WTC11 (cell line): Measurements from ENCODE around the gene KIR3DL1. TPM values are rescaled to one million over a fixed set of nuclear protein-coding genes. Genes with fewer than 3 reads are reported as not detected.

Experiments
- ATAC-seq: fragments of 200-7000 bp; cut with Tn5 transposase; 2 replicates; pipeline ENCODE4 v1.10.0; 2021; ENCODE audit warnings: mild to moderate bottlenecking, moderate library complexity
- CTCF ChIA-PET: fragments of 300-600 bp; sonication (Branson Sonifier 250); formaldehyde crosslinking; loops from one replicate; lab custom pipeline; 2021; ENCODE audit warnings: antibody characterized with exemption; lab: Charles Lee
- POLR2A ChIA-PET: fragments of 350-600 bp; sonication (Branson Sonifier 250); formaldehyde crosslinking; loops from one replicate; lab custom pipeline; 2021; ENCODE audit warnings: antibody characterized with exemption; lab: Charles Lee
- DNase-seq: peaks from one replicate; pipeline ENCODE4 v3.0.0; 2021; ENCODE audit warnings: low spot score
- H3K27ac Mint-ChIP-seq: 2 replicates; pipeline ENCODE4 v1.8.0; 2021; ENCODE audit warnings: mixed read lengths
- H3K27me3 Mint-ChIP-seq: 2 replicates; pipeline ENCODE4 v1.8.0; 2021; ENCODE audit warnings: low read depth, mild to moderate bottlenecking, moderate library complexity, mixed read lengths
- H3K36me3 Mint-ChIP-seq: 2 replicates; pipeline ENCODE4 v1.8.0; 2021; ENCODE audit warnings: mixed read lengths
- H3K4me1 Mint-ChIP-seq: 2 replicates; pipeline ENCODE4 v1.8.0; 2022; ENCODE audit warnings: mixed read lengths
- H3K4me3 Mint-ChIP-seq: 2 replicates; pipeline ENCODE4 v1.8.0; 2021; ENCODE audit warnings: mild to moderate bottlenecking, moderate library complexity, mixed read lengths
- H3K9me3 Mint-ChIP-seq: 2 replicates; pipeline ENCODE4 v1.8.0; 2021; ENCODE audit warnings: mixed read lengths
- ETV6 ChIP-seq: sonication (generic); formaldehyde crosslinking; IDR thresholded peaks from 2 replicates; pipeline ENCODE4 v1.8.1; 2022; ENCODE audit warnings: mild to moderate bottlenecking, missing genetic modification reagents
- GABPB1 ChIP-seq: sonication (generic); formaldehyde crosslinking; IDR thresholded peaks from 2 replicates; pipeline ENCODE4 v1.8.1; 2023; ENCODE audit warnings: mild to moderate bottlenecking, missing genetic modification reagents
- GRHL2 ChIP-seq: fragments of 250-450 bp; sonication (Bioruptor Pico); IDR thresholded peaks from 2 replicates; pipeline ENCODE4 v1.8.0; 2022; ENCODE audit warnings: mild to moderate bottlenecking, moderate library complexity; ENCODE audit not compliant: insufficient replicate concordance, severe bottlenecking
- MXD4 ChIP-seq: fragments of 250-450 bp; sonication (Bioruptor Pico); IDR thresholded peaks from 2 replicates; pipeline ENCODE4 v1.8.0; 2021; ENCODE audit warnings: mild to moderate bottlenecking, moderate library complexity, borderline replicate concordance
- SMAD3 ChIP-seq: sonication (generic); formaldehyde crosslinking; IDR thresholded peaks from 2 replicates; pipeline ENCODE4 v1.8.0; 2022; ENCODE audit warnings: missing genetic modification reagents, mild to moderate bottlenecking, borderline replicate concordance
- ZNF232 ChIP-seq: sonication (generic); formaldehyde crosslinking; IDR thresholded peaks from 2 replicates; pipeline ENCODE4 v1.8.0; 2022; ENCODE audit warnings: mild to moderate bottlenecking, missing genetic modification reagents
- ZNF263 ChIP-seq: sonication (generic); formaldehyde crosslinking; IDR thresholded peaks from 2 replicates; pipeline ENCODE4 v1.8.1; 2022; ENCODE audit warnings: low read depth, mild to moderate bottlenecking, moderate library complexity, missing genetic modification reagents
- total RNA-seq: library from RNA; stranded (reverse); gene quantifications from 3 replicates; pipeline ENCODE4 v1.2.3, GENCODE V29; 2021
- TF ChIP-seq, protein P1 (sequence below): sonication (generic); formaldehyde crosslinking; IDR thresholded peaks from 2 replicates; pipeline ENCODE4 v1.8.1; 2022; ENCODE audit warnings: low read depth, mild to moderate bottlenecking, moderate library complexity, missing genetic modification reagents, borderline replicate concordance
- TF ChIP-seq, protein P2 (sequence below): sonication (generic); formaldehyde crosslinking; IDR thresholded peaks from 2 replicates; pipeline ENCODE4 v1.8.0; 2022; ENCODE audit warnings: mild to moderate bottlenecking, missing genetic modification reagents
- TF ChIP-seq, protein P3 (sequence below): fragments of 250-450 bp; sonication (Bioruptor Pico); IDR thresholded peaks from 2 replicates; pipeline ENCODE4 v1.9.0; 2021; ENCODE audit warnings: mild to moderate bottlenecking
- TF ChIP-seq, protein P4 (sequence below): sonication (generic); formaldehyde crosslinking; IDR thresholded peaks from 2 replicates; pipeline ENCODE4 v1.8.1; 2023; ENCODE audit warnings: mild to moderate bottlenecking, missing genetic modification reagents, moderate library complexity
- TF ChIP-seq, protein P5 (sequence below): fragments of 250-450 bp; sonication (Bioruptor Pico); IDR thresholded peaks from 2 replicates; pipeline ENCODE4 v1.9.0; 2021; ENCODE audit warnings: mild to moderate bottlenecking
- TF ChIP-seq, protein P6 (sequence below): fragments of 250-450 bp; sonication (Bioruptor Pico); IDR thresholded peaks from 2 replicates; pipeline ENCODE4 v1.9.0; 2021; ENCODE audit warnings: mild to moderate bottlenecking, borderline replicate concordance
- TF ChIP-seq, protein P7 (sequence below): sonication (generic); formaldehyde crosslinking; IDR thresholded peaks from 2 replicates; pipeline ENCODE4 v1.8.0; 2022; ENCODE audit warnings: mild to moderate bottlenecking, missing genetic modification reagents
- TF ChIP-seq, protein P8 (sequence below): sonication (generic); formaldehyde crosslinking; IDR thresholded peaks from 2 replicates; pipeline ENCODE4 v1.8.0; 2023; ENCODE audit warnings: mild to moderate bottlenecking, missing genetic modification reagents
- TF ChIP-seq, protein P9 (sequence below): sonication (generic); formaldehyde crosslinking; IDR thresholded peaks from 2 replicates; pipeline ENCODE4 v1.8.0; 2022; ENCODE audit warnings: mild to moderate bottlenecking, missing genetic modification reagents

KIR3DL1 gene
- total RNA-seq, 1 experiment from 2014 or later: not detected

DNA sequence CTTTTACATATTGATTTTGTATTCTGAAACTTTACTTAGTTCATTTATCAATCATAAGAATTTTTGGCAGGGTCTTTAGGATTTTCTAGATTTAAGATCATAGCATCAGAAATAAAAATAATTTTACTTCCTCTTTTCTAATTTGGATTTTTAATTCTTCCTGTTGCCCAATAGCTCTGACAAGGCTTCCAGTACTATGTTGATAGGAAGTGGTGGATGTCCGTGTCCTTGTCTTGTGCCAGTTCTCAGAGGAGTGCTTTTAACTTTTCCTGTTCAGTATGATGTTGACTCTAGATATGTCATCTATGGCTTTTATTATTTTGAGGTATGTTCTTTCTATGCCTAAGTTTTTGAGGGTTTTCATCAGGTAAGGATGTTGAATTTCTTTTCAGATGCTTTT, 20.5 kb upstream of the KIR3DL1 start (continued):
- TF ChIP-seq, protein P1, sequence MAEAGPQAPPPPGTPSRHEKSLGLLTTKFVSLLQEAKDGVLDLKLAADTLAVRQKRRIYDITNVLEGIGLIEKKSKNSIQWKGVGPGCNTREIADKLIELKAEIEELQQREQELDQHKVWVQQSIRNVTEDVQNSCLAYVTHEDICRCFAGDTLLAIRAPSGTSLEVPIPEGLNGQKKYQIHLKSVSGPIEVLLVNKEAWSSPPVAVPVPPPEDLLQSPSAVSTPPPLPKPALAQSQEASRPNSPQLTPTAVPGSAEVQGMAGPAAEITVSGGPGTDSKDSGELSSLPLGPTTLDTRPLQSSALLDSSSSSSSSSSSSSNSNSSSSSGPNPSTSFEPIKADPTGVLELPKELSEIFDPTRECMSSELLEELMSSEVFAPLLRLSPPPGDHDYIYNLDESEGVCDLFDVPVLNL (CRISPR knock-in tag): no peak
- no peak for TF ChIP-seq ETV6 (CRISPR knock-in tag)

DNA sequence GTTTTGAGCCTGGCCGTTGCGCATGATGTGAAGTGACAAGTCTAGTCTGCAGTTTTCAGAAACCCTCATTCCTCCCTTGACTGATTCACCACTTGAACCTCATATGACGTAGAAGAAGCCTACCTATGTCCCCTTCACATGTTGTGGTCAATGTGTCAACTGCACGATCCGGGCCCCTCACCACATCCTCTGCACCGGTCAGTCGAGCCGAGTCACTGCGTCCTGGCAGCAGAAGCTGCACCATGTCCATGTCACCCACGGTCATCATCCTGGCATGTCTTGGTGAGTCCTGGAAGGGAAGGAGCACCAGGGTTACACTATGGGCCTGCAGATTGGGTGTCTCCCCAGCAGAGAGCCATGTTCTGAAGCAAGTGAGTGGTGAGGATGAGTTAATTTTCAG, 12.9 kb upstream of the KIR3DL1 start, which contains the start of gene KIR2DL4:
KIR2DL4 (plus strand) TSS at position 201 of the 400 bp plus-strand sequence; CDS start at position 243, 42 bp downstream.
- H3K4me1 Mint-ChIP-seq: no peaks in the 10 kb centered on the region
- H3K4me3 Mint-ChIP-seq: no peak within 1 kb of the TSS
- no peak for DNase-seq
- POLR2A ChIA-PET: no interaction called here
- peaks cover 63% of the 10 kb centered on the region for H3K9me3 Mint-ChIP-seq
- peaks cover 73% of the 10 kb centered on the region for H3K36me3 Mint-ChIP-seq
- H3K27ac Mint-ChIP-seq: no peak within 1 kb of the TSS
- peaks cover 8% of the 10 kb centered on the region for H3K27me3 Mint-ChIP-seq
- no peak for ATAC-seq
- CTCF ChIA-PET: no interaction called here
- TF ChIP-seq, protein P2, sequence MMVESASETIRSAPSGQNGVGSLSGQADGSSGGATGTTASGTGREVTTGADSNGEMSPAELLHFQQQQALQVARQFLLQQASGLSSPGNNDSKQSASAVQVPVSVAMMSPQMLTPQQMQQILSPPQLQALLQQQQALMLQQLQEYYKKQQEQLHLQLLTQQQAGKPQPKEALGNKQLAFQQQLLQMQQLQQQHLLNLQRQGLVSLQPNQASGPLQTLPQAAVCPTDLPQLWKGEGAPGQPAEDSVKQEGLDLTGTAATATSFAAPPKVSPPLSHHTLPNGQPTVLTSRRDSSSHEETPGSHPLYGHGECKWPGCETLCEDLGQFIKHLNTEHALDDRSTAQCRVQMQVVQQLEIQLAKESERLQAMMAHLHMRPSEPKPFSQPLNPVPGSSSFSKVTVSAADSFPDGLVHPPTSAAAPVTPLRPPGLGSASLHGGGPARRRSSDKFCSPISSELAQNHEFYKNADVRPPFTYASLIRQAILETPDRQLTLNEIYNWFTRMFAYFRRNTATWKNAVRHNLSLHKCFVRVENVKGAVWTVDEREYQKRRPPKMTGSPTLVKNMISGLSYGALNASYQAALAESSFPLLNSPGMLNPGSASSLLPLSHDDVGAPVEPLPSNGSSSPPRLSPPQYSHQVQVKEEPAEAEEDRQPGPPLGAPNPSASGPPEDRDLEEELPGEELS: no peak
- TF ChIP-seq, protein P3, sequence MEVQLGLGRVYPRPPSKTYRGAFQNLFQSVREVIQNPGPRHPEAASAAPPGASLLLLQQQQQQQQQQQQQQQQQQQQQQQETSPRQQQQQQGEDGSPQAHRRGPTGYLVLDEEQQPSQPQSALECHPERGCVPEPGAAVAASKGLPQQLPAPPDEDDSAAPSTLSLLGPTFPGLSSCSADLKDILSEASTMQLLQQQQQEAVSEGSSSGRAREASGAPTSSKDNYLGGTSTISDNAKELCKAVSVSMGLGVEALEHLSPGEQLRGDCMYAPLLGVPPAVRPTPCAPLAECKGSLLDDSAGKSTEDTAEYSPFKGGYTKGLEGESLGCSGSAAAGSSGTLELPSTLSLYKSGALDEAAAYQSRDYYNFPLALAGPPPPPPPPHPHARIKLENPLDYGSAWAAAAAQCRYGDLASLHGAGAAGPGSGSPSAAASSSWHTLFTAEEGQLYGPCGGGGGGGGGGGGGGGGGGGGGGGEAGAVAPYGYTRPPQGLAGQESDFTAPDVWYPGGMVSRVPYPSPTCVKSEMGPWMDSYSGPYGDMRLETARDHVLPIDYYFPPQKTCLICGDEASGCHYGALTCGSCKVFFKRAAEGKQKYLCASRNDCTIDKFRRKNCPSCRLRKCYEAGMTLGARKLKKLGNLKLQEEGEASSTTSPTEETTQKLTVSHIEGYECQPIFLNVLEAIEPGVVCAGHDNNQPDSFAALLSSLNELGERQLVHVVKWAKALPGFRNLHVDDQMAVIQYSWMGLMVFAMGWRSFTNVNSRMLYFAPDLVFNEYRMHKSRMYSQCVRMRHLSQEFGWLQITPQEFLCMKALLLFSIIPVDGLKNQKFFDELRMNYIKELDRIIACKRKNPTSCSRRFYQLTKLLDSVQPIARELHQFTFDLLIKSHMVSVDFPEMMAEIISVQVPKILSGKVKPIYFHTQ (CRISPR knock-in tag): no peak
- no peak for TF ChIP-seq SMAD3 (CRISPR knock-in tag)
- TF ChIP-seq, protein P4, sequence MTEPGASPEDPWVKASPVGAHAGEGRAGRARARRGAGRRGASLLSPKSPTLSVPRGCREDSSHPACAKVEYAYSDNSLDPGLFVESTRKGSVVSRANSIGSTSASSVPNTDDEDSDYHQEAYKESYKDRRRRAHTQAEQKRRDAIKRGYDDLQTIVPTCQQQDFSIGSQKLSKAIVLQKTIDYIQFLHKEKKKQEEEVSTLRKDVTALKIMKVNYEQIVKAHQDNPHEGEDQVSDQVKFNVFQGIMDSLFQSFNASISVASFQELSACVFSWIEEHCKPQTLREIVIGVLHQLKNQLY: no peak
- no peak for TF ChIP-seq ZNF232
- TF ChIP-seq, protein P5, sequence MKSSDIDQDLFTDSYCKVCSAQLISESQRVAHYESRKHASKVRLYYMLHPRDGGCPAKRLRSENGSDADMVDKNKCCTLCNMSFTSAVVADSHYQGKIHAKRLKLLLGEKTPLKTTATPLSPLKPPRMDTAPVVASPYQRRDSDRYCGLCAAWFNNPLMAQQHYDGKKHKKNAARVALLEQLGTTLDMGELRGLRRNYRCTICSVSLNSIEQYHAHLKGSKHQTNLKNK (CRISPR knock-in tag): no peak
- TF ChIP-seq, protein P6, sequence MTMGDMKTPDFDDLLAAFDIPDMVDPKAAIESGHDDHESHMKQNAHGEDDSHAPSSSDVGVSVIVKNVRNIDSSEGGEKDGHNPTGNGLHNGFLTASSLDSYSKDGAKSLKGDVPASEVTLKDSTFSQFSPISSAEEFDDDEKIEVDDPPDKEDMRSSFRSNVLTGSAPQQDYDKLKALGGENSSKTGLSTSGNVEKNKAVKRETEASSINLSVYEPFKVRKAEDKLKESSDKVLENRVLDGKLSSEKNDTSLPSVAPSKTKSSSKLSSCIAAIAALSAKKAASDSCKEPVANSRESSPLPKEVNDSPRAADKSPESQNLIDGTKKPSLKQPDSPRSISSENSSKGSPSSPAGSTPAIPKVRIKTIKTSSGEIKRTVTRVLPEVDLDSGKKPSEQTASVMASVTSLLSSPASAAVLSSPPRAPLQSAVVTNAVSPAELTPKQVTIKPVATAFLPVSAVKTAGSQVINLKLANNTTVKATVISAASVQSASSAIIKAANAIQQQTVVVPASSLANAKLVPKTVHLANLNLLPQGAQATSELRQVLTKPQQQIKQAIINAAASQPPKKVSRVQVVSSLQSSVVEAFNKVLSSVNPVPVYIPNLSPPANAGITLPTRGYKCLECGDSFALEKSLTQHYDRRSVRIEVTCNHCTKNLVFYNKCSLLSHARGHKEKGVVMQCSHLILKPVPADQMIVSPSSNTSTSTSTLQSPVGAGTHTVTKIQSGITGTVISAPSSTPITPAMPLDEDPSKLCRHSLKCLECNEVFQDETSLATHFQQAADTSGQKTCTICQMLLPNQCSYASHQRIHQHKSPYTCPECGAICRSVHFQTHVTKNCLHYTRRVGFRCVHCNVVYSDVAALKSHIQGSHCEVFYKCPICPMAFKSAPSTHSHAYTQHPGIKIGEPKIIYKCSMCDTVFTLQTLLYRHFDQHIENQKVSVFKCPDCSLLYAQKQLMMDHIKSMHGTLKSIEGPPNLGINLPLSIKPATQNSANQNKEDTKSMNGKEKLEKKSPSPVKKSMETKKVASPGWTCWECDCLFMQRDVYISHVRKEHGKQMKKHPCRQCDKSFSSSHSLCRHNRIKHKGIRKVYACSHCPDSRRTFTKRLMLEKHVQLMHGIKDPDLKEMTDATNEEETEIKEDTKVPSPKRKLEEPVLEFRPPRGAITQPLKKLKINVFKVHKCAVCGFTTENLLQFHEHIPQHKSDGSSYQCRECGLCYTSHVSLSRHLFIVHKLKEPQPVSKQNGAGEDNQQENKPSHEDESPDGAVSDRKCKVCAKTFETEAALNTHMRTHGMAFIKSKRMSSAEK (CRISPR knock-in tag): no peak
- TF ChIP-seq, protein P7, sequence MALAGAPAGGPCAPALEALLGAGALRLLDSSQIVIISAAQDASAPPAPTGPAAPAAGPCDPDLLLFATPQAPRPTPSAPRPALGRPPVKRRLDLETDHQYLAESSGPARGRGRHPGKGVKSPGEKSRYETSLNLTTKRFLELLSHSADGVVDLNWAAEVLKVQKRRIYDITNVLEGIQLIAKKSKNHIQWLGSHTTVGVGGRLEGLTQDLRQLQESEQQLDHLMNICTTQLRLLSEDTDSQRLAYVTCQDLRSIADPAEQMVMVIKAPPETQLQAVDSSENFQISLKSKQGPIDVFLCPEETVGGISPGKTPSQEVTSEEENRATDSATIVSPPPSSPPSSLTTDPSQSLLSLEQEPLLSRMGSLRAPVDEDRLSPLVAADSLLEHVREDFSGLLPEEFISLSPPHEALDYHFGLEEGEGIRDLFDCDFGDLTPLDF (CRISPR knock-in tag): no peak
- TF ChIP-seq MXD4: no peak
- no peak for TF ChIP-seq ZNF263 (CRISPR knock-in tag)
- no peak for TF ChIP-seq GRHL2 (CRISPR knock-in tag)
- TF ChIP-seq, protein P8, sequence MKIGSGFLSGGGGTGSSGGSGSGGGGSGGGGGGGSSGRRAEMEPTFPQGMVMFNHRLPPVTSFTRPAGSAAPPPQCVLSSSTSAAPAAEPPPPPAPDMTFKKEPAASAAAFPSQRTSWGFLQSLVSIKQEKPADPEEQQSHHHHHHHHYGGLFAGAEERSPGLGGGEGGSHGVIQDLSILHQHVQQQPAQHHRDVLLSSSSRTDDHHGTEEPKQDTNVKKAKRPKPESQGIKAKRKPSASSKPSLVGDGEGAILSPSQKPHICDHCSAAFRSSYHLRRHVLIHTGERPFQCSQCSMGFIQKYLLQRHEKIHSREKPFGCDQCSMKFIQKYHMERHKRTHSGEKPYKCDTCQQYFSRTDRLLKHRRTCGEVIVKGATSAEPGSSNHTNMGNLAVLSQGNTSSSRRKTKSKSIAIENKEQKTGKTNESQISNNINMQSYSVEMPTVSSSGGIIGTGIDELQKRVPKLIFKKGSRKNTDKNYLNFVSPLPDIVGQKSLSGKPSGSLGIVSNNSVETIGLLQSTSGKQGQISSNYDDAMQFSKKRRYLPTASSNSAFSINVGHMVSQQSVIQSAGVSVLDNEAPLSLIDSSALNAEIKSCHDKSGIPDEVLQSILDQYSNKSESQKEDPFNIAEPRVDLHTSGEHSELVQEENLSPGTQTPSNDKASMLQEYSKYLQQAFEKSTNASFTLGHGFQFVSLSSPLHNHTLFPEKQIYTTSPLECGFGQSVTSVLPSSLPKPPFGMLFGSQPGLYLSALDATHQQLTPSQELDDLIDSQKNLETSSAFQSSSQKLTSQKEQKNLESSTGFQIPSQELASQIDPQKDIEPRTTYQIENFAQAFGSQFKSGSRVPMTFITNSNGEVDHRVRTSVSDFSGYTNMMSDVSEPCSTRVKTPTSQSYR (CRISPR knock-in tag): no peak
- TF ChIP-seq, protein P9, sequence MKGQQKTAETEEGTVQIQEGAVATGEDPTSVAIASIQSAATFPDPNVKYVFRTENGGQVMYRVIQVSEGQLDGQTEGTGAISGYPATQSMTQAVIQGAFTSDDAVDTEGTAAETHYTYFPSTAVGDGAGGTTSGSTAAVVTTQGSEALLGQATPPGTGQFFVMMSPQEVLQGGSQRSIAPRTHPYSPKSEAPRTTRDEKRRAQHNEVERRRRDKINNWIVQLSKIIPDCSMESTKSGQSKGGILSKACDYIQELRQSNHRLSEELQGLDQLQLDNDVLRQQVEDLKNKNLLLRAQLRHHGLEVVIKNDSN (CRISPR knock-in tag): no peak
- no peak for TF ChIP-seq GABPB1 (CRISPR knock-in tag)
